A673 (cell line): ENCODE data around the gene KIR2DL3. TPM values are rescaled to one million over a fixed set of nuclear protein-coding genes. Genes with fewer than 3 reads are reported as not detected.
"Not testable (repeated sequence)": the region's sequence is repeated elsewhere in the genome, so short reads cannot be mapped to it uniquely, and the experiment has no call there.

Experiments
- BruUV-seq: library from RNA; stranded (reverse); fragments of 400-500 nt; replicated peaks from 2 replicates; lab custom pipeline; 2021; lab: Mats Ljungman, UMichigan
- CTCF ChIA-PET: fragments of 300-600 bp; sonication (Branson Sonifier 250); formaldehyde crosslinking; loops from one replicate; lab custom pipeline; 2022; ENCODE audit warnings: antibody characterized with exemption; lab: Charles Lee
- POLR2A ChIA-PET: fragments of 300-600 bp; sonication (Branson Sonifier 250); formaldehyde crosslinking; loops from one replicate; lab custom pipeline; 2022; ENCODE audit warnings: antibody characterized with exemption; ENCODE audit not compliant: low non-redundant PET; lab: Charles Lee
- DNase-seq: peaks from one replicate; pipeline ENCODE4 v3.0.0-alpha.2; 2015; ENCODE audit warnings: low spot score
- H3K27ac ChIP-seq: fragments of 200-600 bp; sonication (generic); 2 replicates; pipeline ENCODE4 v1.5.1; 2016; ENCODE audit warnings: mixed run types, low read depth, mild to moderate bottlenecking, mixed read lengths, antibody characterized with exemption, low read length; ENCODE audit not compliant: poor library complexity, severe bottlenecking
- H3K27me3 ChIP-seq: fragments of 200-600 bp; sonication (generic); replicated peaks from 2 replicates; pipeline ENCODE4 v1.6.1; 2017; ENCODE audit warnings: mixed run types, low read depth, mild to moderate bottlenecking, mixed read lengths, antibody characterized with exemption, low read length; ENCODE audit not compliant: insufficient read depth, poor library complexity
- H3K36me3 ChIP-seq: fragments of 200-600 bp; sonication (generic); 2 replicates; pipeline ENCODE4 v1.6.1; 2016; ENCODE audit warnings: mixed run types, mild to moderate bottlenecking, mixed read lengths, antibody characterized with exemption, low read length; ENCODE audit not compliant: insufficient read depth, poor library complexity, severe bottlenecking
- H3K4me1 ChIP-seq: fragments of 200-600 bp; sonication (generic); 2 replicates; pipeline ENCODE4 v1.6.1; 2017; ENCODE audit warnings: mixed run types, mild to moderate bottlenecking, mixed read lengths, antibody characterized with exemption, low read length; ENCODE audit not compliant: insufficient read depth, poor library complexity, severe bottlenecking
- H3K4me3 ChIP-seq: fragments of 200-600 bp; sonication (generic); 2 replicates; pipeline ENCODE4 v1.5.1; 2016; ENCODE audit warnings: low read depth, mixed run types, mild to moderate bottlenecking, mixed read lengths, low read length; ENCODE audit not compliant: poor library complexity, severe bottlenecking
- H3K9me3 ChIP-seq: fragments of 200-600 bp; sonication (generic); 2 replicates; pipeline ENCODE4 v1.6.1; 2016; ENCODE audit warnings: mixed run types, low read depth, mild to moderate bottlenecking, mixed read lengths, antibody characterized with exemption, low read length; ENCODE audit not compliant: poor library complexity, severe bottlenecking
- intact Hi-C: fragments of 100-400 bp; cut with micrococcal nuclease; formaldehyde crosslinking; loops from one replicate; pipeline ENCODE4 v1.10.0; 2022; ENCODE audit not compliant: unreplicated experiment
- total RNA-seq: library from RNA; stranded (reverse); gene quantifications from 2 replicates; pipeline ENCODE4 v1.2.3, GENCODE V29; 2021

The KIR2DL3 gene
- total RNA-seq, 1 experiment from 2014 or later, result not detected

DNA sequence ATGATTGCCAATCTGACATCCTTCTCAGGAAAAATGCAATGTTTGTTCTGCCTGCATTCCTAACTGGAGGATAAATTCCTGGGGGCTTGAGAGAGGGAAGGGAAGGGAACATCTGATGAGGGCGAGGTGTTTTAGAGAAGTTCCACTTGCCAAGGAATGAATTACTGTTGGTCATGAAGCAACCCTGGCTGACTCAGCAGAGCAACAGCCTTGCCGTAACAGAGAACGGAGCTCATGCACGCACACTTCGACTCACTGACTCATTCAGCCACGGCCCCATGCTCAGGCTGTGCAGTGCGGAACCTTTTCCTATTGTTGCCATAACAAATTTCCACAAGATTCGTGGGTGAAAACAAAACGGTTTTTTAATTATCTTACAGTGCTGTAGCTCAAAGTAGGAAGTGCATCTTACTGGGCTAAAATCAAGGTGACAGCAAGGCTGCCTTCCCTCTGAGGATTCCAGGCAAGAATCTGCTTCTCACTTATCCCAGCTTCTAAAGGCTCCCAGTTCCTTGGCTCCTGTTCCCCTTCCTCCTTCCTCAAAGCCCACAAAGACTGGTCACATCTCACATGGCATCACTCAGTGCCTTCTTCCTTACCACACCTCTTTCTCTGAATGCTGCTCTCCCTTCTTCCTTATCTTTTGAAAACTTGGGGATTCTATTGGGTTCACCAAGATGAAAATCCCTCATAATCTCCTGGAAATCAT, 9.5 kb downstream of the KIR2DL3 start:
- CTCF ChIA-PET, BruUV-seq, POLR2A ChIA-PET, intact Hi-C loops, H3K4me1 ChIP-seq, H3K27ac ChIP-seq, H3K9me3 ChIP-seq, DNase-seq, H3K4me3 ChIP-seq, H3K27me3 ChIP-seq, H3K36me3 ChIP-seq: not testable (repeated sequence)

DNA sequence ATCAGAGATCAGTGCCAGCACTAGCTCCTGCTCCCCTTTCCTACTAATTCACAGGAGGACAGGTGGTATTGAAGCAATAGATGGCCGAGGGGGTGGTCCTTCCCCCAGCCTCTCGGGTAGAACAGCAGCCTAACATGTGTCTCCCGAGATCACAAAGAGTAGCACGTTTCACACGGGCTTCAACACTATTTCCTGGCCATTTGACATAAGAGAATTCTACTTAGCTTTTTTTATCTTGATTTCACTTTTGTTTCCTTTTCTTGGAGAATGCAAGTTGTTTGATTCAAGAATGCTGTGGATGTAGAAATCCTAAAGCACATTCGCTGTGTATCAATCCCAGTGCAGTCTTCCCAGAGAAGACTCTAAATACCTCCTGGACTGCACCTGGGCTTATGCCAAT, 12.0 kb downstream of the KIR2DL3 start:
- POLR2A ChIA-PET, intact Hi-C loops, H3K27me3 ChIP-seq, BruUV-seq, H3K27ac ChIP-seq, DNase-seq, H3K4me1 ChIP-seq, H3K4me3 ChIP-seq, CTCF ChIA-PET, H3K9me3 ChIP-seq, H3K36me3 ChIP-seq: not testable (repeated sequence)

DNA sequence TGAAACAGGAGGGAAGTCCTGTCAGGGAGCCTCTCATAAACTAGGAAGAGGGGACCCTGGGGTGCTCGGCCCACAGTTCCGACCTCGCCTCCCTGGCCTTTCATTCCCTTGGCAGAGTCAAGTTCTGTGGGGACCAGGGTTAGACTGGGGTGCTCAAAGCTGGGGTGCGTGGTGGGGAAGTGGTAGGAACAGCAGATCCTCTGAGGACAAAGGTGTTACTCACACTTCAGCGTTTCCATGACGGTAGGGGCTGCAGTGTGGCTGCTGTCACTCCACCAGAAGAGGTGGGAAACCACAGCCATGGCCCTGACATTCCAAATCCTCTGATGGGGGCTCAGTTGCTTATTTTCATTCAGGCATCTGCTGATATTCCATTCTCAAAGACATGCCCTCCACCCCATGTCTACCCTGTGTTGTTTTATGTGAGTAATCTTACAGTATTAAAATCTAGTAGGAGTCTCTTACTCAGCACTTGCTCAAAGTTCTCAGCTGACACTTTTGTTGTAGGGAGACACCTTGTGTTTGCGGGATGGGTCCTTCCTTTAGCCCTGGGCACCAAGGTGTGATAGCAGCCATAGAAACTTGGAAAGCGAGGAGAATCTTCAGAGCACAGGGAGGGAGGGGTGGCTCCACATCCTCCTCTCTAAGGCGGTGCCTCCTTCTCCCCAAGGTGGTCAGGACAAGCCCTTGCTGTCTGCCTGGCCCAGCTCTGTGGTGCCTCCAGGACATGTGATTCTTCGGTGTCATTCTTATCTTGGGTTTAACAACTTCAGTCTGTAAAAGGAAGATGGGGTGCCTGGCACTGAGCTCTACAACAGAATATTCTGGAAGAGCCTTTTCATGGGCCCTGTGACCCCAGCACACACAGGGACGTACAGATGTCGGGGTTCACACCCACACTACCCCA, 18.1 kb downstream of the KIR2DL3 start:
- H3K4me3 ChIP-seq, H3K9me3 ChIP-seq, CTCF ChIA-PET, intact Hi-C loops, POLR2A ChIA-PET, H3K4me1 ChIP-seq, DNase-seq, BruUV-seq, H3K27me3 ChIP-seq, H3K27ac ChIP-seq, H3K36me3 ChIP-seq: not testable (repeated sequence)

DNA sequence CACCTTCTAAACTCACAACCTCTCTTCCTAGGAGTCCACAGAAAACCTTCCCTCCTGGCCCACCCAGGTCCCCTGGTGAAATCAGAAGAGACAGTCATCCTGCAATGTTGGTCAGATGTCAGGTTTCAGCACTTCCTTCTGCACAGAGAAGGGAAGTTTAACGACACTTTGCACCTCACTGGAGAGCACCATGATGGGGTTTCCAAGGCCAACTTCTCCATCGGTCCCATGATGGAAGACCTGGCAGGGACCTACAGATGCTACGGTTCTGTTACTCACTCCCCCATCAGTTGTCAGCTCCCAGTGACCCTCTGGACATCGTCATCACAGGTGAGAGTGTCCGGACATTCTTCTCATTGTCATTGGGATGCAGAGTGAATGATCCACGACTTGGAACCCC, 20.3 kb downstream of the KIR2DL3 start:
- intact Hi-C loops, H3K27me3 ChIP-seq, BruUV-seq, DNase-seq, POLR2A ChIA-PET, CTCF ChIA-PET, H3K36me3 ChIP-seq, H3K4me1 ChIP-seq, H3K9me3 ChIP-seq, H3K4me3 ChIP-seq, H3K27ac ChIP-seq: not testable (repeated sequence)

DNA sequence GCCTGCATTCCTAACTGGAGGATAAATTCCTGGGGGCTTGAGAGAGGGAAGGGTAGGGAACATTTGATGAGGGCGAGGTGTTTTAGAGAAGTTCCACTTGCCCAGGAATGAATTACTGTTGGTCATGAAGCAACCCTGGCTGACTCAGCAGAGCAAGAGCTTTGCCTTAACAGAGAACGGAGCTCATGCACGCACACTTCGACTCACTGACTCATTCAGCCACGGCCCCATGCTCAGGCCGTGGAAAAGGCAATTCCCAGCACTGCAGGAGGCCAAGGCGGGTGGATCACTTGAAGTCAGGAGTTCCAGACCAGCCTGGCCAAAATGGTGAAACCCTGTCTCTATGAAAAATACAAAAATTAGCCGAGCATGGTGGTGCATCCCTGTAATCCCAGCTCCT, 25.9 kb downstream of the KIR2DL3 start:
- H3K27me3 ChIP-seq, CTCF ChIA-PET, BruUV-seq, H3K4me3 ChIP-seq, H3K27ac ChIP-seq, H3K36me3 ChIP-seq, H3K4me1 ChIP-seq, intact Hi-C loops, DNase-seq, POLR2A ChIA-PET, H3K9me3 ChIP-seq: not testable (repeated sequence)

DNA sequence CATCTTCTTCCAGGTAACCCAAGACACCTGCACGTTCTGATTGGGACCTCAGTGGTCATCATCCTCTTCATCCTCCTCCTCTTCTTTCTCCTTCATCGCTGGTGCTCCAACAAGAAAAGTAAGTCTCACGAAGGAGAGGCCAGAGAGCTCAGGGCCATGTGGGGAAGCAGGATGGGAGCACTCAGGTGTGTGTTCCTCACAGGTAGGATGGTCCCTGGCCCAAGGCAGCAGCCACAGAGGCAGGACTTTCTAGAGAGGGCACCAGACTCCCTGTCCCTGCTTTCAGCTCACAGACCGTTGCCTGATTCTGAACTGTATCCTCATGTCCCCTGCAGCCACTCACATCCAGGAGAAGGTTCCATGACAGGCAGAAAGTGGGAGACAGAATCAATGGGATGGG, 28.2 kb downstream of the KIR2DL3 start:
- POLR2A ChIA-PET, H3K36me3 ChIP-seq, CTCF ChIA-PET, H3K4me3 ChIP-seq, DNase-seq, H3K27ac ChIP-seq, intact Hi-C loops, H3K9me3 ChIP-seq, H3K27me3 ChIP-seq, H3K4me1 ChIP-seq, BruUV-seq: not testable (repeated sequence)

DNA sequence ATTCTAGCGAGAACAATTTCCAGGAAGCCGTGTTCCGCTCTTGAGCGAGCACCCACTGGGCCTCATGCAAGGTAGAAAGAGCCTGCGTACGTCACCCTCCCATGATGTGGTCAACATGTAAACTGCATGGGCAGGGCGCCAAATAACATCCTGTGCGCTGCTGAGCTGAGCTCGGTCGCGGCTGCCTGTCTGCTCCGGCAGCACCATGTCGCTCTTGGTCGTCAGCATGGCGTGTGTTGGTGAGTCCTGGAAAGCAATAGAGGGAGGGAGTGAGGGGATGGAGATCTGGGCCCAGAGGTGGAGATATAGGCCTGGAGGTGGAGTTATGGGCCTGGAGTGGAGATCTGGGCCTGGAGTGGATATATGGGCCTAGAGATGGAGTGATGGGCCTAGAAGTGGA, 31.3 kb downstream of the KIR2DL3 start, which contains the start of gene KIR2DL1:
Gene KIR2DL1, plus strand, starts transcription at position 148 of the 400 bp plus-strand sequence. Its CDS starts 58 bp downstream, at position 206.
- H3K36me3 ChIP-seq, H3K4me1 ChIP-seq, H3K9me3 ChIP-seq, BruUV-seq, H3K27me3 ChIP-seq, POLR2A ChIA-PET, CTCF ChIA-PET, DNase-seq, H3K27ac ChIP-seq, H3K4me3 ChIP-seq: not testable (repeated sequence)
- intact Hi-C loops, result loop anchor here (5.0 kb wide), 1 partner anchor 78 kb away; no protein-coding TSS in a partner anchor
